ENCODE data around the gene NMT2. TPM values are rescaled to one million over a fixed set of nuclear protein-coding genes. Genes with fewer than 3 reads are reported as not detected.

The NMT2 gene
- total RNA-seq, 2 experiments from 2014 or later = 0.72 to 0.82 TPM

DNA sequence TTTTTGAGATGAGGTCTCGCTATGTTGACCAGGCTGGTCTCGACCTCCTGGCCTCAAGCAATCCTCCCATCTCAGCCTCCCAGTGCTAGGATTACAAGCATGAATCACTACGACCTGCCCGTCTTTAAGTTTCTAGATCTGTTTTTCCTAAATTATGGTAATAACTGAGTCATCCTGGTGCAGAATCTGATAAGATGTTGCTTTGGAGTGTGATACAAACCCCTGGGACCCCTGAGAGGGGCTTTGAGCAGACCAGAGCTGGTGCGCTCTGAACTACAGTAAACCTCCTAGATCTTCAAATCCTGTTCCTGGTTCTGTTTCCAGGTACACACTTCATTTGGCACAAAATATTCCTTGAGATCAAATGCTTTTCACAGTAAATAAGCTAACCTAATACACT, 37.2 kb downstream of the NMT2 start:
- ChIA-PET POLR2A (interaction anchor here (0.6 to 0.7 kb wide), 2 partner anchors 18 to 1872 kb away, joined by 3 read pairs; no protein-coding TSS in a partner anchor), CTCF (ENCODE audit: unreplicated experiment) (no interaction called here)
- H3K4me1 ChIP-seq (ENCODE audit: insufficient read depth, low read length, poor library complexity, severe bottlenecking) = no peaks in the 10 kb centered on the region
- no peaks in the 10 kb centered on the region for H3K9me3 ChIP-seq (ENCODE audit: low read length)
- H4K20me1 ChIP-seq (ENCODE audit: insufficient read depth, low read length) = no peaks in the 10 kb centered on the region
- intact Hi-C loops (cut with micrococcal nuclease; ENCODE audit: unreplicated experiment) = no loop called here
- no peak for DNase-seq (ENCODE audit: low spot score)
- no peaks in the 10 kb centered on the region for H3K9me2 ChIP-seq (ENCODE audit: insufficient read depth, low read length)
- H3K36me3 ChIP-seq (ENCODE audit: insufficient read depth, low read length) = no peaks in the 10 kb centered on the region
- BruUV-seq (replicated peaks) = no TSS peak
- H3K79me2 ChIP-seq (ENCODE audit: insufficient read depth, low read depth, low read length) = no peaks in the 10 kb centered on the region
- H2AFZ ChIP-seq (ENCODE audit: low read length) = no peak overlapping the region
- no peak overlapping the region for H3K27ac ChIP-seq (ENCODE audit: low read depth, low read length, poor library complexity, severe bottlenecking)
- no peak overlapping the region for H3K4me2 ChIP-seq (ENCODE audit: low read length)
- no peak overlapping the region for H3K4me3 ChIP-seq (ENCODE audit: low read depth, low read length, poor library complexity, severe bottlenecking)
- TF ChIP-seq, protein P1, sequence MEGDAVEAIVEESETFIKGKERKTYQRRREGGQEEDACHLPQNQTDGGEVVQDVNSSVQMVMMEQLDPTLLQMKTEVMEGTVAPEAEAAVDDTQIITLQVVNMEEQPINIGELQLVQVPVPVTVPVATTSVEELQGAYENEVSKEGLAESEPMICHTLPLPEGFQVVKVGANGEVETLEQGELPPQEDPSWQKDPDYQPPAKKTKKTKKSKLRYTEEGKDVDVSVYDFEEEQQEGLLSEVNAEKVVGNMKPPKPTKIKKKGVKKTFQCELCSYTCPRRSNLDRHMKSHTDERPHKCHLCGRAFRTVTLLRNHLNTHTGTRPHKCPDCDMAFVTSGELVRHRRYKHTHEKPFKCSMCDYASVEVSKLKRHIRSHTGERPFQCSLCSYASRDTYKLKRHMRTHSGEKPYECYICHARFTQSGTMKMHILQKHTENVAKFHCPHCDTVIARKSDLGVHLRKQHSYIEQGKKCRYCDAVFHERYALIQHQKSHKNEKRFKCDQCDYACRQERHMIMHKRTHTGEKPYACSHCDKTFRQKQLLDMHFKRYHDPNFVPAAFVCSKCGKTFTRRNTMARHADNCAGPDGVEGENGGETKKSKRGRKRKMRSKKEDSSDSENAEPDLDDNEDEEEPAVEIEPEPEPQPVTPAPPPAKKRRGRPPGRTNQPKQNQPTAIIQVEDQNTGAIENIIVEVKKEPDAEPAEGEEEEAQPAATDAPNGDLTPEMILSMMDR (conservative IDR thresholded peaks at IDR 0.05; ENCODE audit: low read length) = no peak
- TF ChIP-seq EZH2phosphoT487 (IDR thresholded peaks at IDR 0.05; ENCODE audit: borderline replicate concordance, low read depth, low read length) = no peak

DNA sequence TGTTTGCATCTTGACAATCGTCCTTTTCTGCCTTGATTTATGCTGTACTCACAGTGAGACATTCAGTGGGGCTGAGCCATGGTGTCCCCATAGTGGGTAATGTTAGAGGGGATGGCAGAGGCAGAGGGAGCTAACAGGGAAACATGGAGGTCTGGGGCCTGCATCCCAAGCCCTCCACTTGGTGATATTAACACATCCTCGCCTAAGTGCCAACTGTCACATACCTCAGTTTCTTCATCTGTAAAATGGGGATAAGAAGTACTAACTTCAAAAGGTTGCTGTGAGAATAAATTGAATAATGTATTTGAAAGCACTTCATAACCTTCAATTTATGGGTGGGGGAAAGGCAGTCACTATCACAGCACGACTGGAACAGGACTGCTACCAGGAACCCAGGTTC, 43.6 kb downstream of the NMT2 start:
- Histone ChIP-seq H3K4me1 (ENCODE audit: insufficient read depth, low read length, poor library complexity, severe bottlenecking) (no peaks in the 10 kb centered on the region), H3K4me3 (ENCODE audit: low read depth, low read length, poor library complexity, severe bottlenecking) (no peak overlapping the region), H3K9me2 (ENCODE audit: insufficient read depth, low read length) (no peaks in the 10 kb centered on the region), H3K9me3 (ENCODE audit: low read length) (no peaks in the 10 kb centered on the region), H3K27ac (ENCODE audit: low read depth, low read length, poor library complexity, severe bottlenecking) (no peak overlapping the region), H2AFZ (ENCODE audit: low read length) (no peak overlapping the region), H3K79me2 (ENCODE audit: insufficient read depth, low read depth, low read length) (no peaks in the 10 kb centered on the region), H3K4me2 (ENCODE audit: low read length) (no peak overlapping the region), H4K20me1 (ENCODE audit: insufficient read depth, low read length) (no peaks in the 10 kb centered on the region), H3K36me3 (ENCODE audit: insufficient read depth, low read length) (no peaks in the 10 kb centered on the region)
- TF ChIP-seq, protein P1 (conservative IDR thresholded peaks at IDR 0.05; ENCODE audit: low read length) = no peak
- TF ChIP-seq EZH2phosphoT487 (IDR thresholded peaks at IDR 0.05; ENCODE audit: borderline replicate concordance, low read depth, low read length) = no peak
- BruUV-seq (replicated peaks) = no TSS peak
- ChIA-PET CTCF (ENCODE audit: unreplicated experiment) (no interaction called here), POLR2A (interaction anchor here (0.6 to 0.9 kb wide), 3 partner anchors 11 to 168 kb away, joined by 3 read pairs; no protein-coding TSS in a partner anchor)
- no peak for DNase-seq (ENCODE audit: low spot score)
- intact Hi-C loops (cut with micrococcal nuclease; ENCODE audit: unreplicated experiment) = no loop called here

DNA sequence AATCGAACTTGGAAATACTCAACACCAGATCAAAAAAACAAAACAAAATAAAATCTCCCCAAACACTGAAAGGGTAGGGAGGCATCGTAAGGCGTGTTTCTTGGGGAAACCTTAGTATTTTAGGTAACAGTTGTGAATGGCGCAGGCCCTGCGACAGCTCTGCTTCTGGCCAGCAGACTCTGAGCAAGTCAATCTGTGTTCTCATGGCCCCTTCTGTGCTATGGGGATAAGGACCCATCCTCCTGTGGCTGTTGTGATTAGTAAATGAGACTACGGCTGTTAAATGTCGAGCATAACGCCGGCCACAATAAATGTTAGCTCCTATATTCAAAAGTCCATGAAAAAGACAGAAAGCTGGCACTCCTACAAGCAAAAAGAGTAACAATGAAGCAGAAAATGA, 44.3 kb downstream of the NMT2 start:
- H3K79me2 ChIP-seq (ENCODE audit: insufficient read depth, low read depth, low read length) = no peaks in the 10 kb centered on the region
- no peaks in the 10 kb centered on the region for H3K36me3 ChIP-seq (ENCODE audit: insufficient read depth, low read length)
- no peaks in the 10 kb centered on the region for H4K20me1 ChIP-seq (ENCODE audit: insufficient read depth, low read length)
- no peak overlapping the region for H3K4me2 ChIP-seq (ENCODE audit: low read length)
- no peaks in the 10 kb centered on the region for H3K9me2 ChIP-seq (ENCODE audit: insufficient read depth, low read length)
- ChIA-PET POLR2A (interaction anchor here (0.6 to 0.9 kb wide), 5 partner anchors 13 to 645 kb away, joined by 3 to 4 read pairs (median 3); no protein-coding TSS in a partner anchor), CTCF (ENCODE audit: unreplicated experiment) (no interaction called here)
- no peaks in the 10 kb centered on the region for H3K4me1 ChIP-seq (ENCODE audit: insufficient read depth, low read length, poor library complexity, severe bottlenecking)
- no peaks in the 10 kb centered on the region for H3K9me3 ChIP-seq (ENCODE audit: low read length)
- no TSS peak for BruUV-seq (replicated peaks)
- no peak for TF ChIP-seq EZH2phosphoT487 (IDR thresholded peaks at IDR 0.05; ENCODE audit: borderline replicate concordance, low read depth, low read length)
- TF ChIP-seq, protein P1 (conservative IDR thresholded peaks at IDR 0.05; ENCODE audit: low read length) = no peak
- DNase-seq (ENCODE audit: low spot score) = no peak
- H2AFZ ChIP-seq (ENCODE audit: low read length) = no peak overlapping the region
- no peak overlapping the region for H3K4me3 ChIP-seq (ENCODE audit: low read depth, low read length, poor library complexity, severe bottlenecking)
- H3K27ac ChIP-seq (ENCODE audit: low read depth, low read length, poor library complexity, severe bottlenecking) = no peak overlapping the region
- intact Hi-C loops (cut with micrococcal nuclease; ENCODE audit: unreplicated experiment) = no loop called here
